ENCODE data around the gene CCDC146.
"Not testable (repeated sequence)": the region's sequence is repeated elsewhere in the genome, so short reads cannot be mapped to it uniquely, and the experiment has no call there.

CCDC146 gene

GRCh38 chr7:77208416-77208815, 86.0 kb downstream of the CCDC146 start:
- DNase-seq, result no peak

- DNase-seq, result no peak
Measured at GRCh38 chr7:77209479-77210139, 87.2 kb downstream of the CCDC146 start.

DNA sequence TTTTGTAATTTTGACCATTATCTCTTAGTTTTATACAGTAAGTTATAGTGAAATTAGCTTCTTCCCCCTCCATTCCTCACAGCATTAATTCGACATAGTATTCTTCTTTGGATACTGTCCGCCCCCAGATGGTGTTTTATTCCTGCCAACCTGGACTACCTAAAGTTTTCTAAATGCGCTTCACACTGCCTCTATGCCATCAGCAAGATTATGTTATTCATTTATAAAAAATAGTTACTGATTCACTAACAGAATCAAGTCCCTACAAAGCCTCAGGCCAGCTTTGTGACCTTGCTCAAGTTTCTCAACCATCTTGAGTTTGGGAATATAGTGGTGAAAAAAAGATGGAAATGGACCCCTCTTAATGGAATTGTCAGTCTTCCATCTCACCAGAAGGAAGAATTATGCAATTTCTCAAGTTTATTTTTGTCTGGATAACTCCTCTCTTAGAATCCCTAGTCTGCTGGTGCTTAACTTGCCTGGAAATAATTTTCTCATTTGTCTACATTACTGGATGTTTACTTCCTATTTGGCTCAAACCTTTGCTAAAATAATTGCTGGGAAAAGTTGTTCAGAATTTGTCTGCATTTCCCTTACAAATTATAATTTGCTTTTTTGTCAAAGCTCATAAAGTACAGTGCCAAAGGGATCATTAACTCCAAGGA, 93.9 kb downstream of the CCDC146 start:
- DNase-seq, result no peak

GRCh38 chr7:77217474-77218185, 95.2 kb downstream of the CCDC146 start:
- no peak for DNase-seq

GRCh38 chr7:77219701-77220331, 97.4 kb downstream of the CCDC146 start:
- DNase-seq, result not testable (repeated sequence)

- DNase-seq, result no peak
Measured at GRCh38 chr7:77222065-77222464, 99.7 kb downstream of the CCDC146 start.

GRCh38 chr7:77222819-77223218, 100.4 kb downstream of the CCDC146 start:
- no peak for DNase-seq

DNA sequence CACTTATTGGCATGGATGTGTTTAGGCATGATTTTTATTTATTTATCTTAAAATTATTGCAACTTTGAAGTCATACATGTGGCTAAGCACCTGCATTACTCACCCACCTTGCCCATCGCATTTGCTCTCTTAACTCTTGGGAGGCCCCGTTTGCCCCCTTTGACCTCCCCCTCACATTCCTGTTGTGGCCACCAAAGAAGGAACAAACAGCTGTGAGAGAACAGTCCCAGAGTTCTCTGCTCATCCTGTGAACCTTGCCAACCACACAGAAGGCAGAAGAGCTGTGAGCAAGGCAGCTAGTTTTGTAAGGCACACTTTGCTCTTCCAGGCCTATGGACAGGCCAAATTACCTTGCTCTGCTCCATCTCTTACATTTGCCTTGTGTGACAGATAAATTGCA, 100.8 kb downstream of the CCDC146 start:
- DNase-seq, result no peak

DNA sequence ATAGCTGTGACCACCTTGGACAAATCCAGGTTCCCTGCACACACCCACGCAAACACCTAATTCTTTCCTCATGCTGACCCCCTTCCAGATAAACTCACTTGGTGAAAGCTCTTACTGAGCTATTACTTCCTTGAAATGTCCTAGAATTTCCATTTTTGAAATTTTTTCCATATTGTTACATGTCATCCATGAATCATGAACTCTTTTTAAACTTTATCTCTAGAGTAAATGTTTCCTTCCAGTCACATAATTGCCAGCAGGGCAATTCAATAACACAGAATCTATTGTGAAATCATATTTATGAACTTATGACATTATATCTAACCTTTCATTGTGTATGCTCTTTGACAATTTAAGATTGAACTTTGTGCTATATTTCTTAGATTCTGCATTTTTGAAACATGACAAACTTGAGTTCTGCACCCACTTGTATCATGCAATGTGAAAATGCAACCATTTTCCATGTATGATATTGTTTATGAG, 104.0 kb downstream of the CCDC146 start:
- DNase-seq, result peak; percentile 17

DNA sequence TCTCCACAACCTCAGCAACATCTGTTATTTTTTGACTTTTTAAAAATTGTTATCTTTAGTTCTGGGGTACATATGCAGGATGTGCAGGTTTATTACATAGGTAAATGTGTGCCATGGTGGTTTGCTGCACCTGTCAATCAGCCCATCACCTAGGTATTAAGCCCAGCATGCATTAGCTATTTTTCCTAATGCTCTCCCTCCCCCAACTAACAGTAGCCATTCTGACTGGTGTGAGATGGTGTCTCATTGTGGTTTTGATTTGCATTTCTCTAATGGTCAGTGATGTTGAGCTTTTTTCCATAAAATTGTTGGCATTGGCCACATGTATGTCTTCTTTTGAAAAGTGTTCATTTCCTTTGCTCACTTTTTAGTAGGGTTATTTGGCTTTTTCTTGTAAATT, 106.4 kb downstream of the CCDC146 start:
- DNase-seq, result not testable (repeated sequence)

DNA sequence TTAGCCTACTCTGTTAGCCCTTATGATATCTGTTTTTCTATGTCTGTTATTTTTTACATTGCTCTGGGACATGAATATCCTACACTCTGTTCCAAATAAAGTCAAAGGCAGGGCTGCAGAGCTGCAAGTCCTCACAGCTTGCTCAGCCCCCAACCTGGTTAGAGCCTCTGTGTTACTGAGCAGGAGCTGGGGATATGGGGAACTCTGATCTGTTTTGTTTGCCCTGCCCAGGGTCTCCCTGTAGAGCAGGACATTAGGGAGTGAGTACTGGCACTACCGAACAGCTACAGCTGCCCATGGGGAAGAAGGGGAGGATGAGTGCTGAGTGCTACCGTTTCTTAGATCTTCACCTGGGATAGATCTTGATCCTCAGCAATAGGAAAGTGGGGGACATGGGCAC, 110.1 kb downstream of the CCDC146 start:
- DNase-seq, result no peak

- peak; percentile 24 for DNase-seq
Measured at GRCh38 chr7:77235276-77235675, 112.9 kb downstream of the CCDC146 start.

DNA sequence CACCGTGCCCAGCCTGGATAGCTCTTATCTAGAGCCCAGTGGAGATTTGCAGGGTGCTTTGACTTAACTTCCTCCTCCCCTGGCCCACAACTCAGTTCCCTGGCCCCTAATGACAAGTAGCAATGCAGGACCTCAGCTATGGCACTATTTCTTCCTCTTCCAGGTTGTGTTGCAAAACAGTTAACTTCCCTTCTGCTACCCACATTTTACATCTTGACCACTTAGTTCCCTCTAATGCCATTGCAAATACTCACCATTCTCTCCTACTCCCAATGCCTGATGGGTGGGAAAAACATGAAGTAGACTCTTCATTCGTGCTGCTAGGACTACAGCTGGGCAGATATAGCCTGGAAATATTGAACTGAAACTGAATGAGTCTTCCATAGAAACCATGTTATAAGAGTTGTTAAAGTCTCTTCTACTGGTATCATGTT, 116.3 kb downstream of the CCDC146 start:
- DNase-seq, result no peak

DNA sequence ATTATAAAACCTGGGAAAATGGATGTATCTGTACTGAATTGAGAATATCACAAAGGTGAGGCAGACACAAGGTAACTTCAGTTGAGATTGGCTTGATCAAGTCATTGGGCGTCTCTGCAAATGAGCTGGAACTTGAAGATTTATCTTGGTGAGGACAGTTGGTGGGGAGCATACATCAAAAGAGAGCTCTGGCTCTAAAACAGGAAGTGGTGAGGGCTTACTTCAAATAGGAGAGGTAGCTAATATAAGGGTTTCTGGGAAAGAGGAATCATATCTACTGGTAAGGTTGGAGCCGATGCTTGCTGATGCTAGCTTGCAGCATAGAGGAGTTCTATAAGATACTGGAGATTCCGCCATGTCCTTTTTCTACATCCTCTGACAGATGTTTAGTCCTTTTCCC, 117.1 kb downstream of the CCDC146 start:
- no peak for DNase-seq

DNA sequence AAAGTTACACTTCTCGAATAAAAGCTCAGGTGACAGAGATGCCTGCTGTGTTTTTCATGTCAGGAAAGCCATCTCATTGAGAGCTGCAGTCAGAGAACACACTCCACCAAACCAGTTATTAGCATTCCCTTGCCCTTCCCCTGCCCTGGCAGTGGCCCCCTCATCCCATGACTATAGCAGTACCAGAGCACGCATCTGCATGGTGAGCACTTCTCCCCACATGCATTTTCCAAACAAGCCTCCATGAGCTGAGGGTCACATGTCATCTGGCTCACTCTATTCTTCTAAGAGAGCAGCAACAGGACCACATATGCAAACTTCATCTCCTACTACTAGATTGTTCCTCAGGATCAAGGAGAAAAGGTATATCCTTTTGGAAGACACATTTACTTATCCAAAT, 119.7 kb downstream of the CCDC146 start:
- no peak for DNase-seq

GRCh38 chr7:77242554-77242953, 120.1 kb downstream of the CCDC146 start:
- DNase-seq, result no peak

- DNase-seq, result no peak
Measured at GRCh38 chr7:77244222-77244934, 122.0 kb downstream of the CCDC146 start.

- DNase-seq, result no peak
Measured at GRCh38 chr7:77245015-77245755, 122.8 kb downstream of the CCDC146 start.

- no peak for DNase-seq
Measured at GRCh38 chr7:77246026-77246640, 123.7 kb downstream of the CCDC146 start.

DNA sequence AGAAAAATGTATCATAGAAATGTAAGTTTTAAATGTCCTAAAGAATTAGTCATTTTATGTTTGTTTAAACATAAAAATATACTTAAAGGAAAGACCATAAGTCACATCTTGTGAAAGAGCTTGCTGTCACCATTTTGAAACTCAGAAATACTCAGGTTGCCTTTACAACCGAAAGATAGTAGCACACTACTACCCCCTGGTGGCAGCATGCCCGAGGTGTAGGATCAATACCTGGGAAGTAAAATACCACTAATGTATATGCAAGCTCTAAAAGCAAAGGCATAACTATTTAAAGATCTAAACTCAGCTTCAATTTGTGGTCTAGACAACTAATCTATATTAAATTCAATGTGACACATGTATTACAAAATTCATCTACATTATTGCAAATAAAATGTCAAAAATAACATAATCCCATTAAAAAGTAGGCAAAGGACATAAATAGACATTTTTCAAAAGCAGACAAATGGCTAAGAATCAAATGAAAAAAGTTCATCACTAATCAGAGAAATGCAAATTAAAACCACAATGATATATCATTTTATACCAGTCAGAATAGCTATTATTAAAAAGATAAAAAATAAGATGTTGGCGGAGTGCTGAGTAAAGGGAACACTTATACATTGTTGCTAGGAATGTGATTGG, 124.9 kb downstream of the CCDC146 start:
- DNase-seq, result peak; percentile 65

GRCh38 chr7:77248154-77248553, 125.7 kb downstream of the CCDC146 start:
- DNase-seq, result no peak

Measured in fibroblast of skin of right quadriceps (primary cell).